A204.1 (cell line): ENCODE results near the gene TMEM150A.
"Not testable (repeated sequence)": the region's sequence is repeated elsewhere in the genome, so short reads cannot be mapped to it uniquely, and the experiment has no call there.

ENCODE experiments used
- FAIRE-seq: peaks from 2 replicates; lab custom pipeline; 2012; peaks lifted over from hg19 to GRCh38; lab: Jason Lieb, UNC

The TMEM150A gene, protein sequence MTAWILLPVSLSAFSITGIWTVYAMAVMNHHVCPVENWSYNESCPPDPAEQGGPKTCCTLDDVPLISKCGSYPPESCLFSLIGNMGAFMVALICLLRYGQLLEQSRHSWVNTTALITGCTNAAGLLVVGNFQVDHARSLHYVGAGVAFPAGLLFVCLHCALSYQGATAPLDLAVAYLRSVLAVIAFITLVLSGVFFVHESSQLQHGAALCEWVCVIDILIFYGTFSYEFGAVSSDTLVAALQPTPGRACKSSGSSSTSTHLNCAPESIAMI

GRCh38 chr2:85602476-85603234 is at the start of gene TMEM150A:
TMEM150A (minus strand) TSS chr2:85602698; CDS start chr2:85601948, 750 bp downstream.
- no peak for FAIRE-seq

- FAIRE-seq: no peak
These were observed 49.6 kb upstream of the TMEM150A start for GRCh38 chr2:85652056-85652455.

DNA sequence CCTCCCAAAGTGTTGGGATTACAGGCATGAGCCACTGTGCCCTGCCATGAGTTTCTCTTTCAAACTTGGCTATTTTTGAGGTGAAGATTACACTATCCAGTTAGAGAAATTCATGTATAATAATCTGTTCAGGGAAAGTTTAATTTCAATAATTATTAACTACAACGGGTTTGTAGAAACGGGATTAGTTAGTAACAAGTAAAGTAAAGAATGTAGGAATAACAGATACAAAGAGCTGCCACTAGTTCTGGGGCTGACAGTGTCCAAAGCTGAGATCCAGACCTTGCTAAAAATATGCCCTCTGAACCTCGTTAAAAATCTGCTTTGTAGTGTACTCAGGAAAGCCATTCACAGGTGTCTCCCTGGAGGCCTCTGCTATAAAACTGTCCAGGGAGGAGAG is 48.6 kb upstream of the TMEM150A start:
- FAIRE-seq: no peak

DNA sequence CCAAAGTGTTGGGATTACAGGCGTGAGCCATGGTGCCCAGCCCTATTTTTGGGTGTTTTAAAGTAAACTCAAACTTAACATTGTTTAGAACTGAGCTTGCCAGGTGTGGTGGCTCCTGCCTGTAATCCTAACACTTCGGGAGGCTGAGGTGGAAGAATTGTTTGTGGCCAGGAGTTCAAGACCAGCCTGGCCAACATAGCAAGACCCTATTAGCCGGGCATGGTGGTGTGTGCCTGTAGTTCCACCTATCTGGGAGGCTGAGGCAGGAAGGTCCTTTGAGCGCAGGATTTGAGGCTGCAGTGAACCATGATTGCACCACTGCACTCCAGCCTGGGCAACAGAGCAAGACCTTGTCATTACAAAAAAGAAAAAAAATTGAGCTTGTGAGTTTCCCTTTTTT is 48.0 kb upstream of the TMEM150A start:
- FAIRE-seq: no peak

DNA sequence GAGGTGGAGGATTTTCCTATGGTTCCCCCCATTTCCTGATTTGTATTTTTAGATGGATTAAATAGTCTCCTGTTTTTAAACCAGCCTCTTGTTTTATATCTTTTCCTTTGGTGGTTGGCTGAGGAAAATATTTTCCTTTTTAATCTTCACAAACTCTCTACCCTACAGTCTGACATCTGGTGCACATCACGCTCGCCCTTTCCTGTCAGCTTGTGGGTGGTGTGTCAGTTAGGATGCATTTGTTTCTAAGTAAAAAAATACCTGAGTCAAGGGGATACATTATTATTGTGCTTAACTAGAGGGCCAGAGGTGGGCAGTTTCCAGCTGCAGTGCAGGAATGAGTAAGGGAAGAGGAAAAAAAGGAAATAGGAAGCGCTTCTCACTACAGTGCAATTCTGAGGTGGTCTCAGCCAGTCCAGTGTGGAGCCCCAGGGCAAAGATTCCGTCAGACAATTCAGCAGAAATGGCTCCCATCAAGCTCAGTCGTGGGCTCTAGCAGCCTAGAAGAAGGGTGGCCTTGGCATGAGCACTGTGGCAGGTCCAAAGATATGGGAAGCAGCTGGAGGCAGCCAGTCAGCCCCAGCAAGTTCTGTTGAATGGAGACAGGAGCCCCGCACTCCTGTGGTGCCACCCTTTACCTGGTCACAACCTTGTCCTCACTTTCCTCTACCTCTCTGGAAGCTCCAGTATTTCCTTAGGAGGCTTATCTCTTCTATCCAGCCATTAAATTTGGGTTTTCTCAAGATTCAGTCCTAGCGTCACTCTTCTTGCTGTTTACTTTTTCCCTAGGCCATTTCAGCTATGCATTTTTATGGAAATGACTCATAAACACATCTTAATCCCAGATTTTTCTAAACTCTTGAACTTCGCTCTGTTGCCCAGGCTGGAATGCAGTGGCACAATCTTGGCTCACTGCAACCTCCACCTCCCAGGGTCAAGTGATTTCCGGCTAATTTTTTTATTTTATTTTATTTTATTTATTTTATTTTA is 47.0 kb upstream of the TMEM150A start:
- no peak for FAIRE-seq

- no peak for FAIRE-seq
These were observed 46.1 kb upstream of the TMEM150A start for GRCh38 chr2:85648619-85649018.

DNA sequence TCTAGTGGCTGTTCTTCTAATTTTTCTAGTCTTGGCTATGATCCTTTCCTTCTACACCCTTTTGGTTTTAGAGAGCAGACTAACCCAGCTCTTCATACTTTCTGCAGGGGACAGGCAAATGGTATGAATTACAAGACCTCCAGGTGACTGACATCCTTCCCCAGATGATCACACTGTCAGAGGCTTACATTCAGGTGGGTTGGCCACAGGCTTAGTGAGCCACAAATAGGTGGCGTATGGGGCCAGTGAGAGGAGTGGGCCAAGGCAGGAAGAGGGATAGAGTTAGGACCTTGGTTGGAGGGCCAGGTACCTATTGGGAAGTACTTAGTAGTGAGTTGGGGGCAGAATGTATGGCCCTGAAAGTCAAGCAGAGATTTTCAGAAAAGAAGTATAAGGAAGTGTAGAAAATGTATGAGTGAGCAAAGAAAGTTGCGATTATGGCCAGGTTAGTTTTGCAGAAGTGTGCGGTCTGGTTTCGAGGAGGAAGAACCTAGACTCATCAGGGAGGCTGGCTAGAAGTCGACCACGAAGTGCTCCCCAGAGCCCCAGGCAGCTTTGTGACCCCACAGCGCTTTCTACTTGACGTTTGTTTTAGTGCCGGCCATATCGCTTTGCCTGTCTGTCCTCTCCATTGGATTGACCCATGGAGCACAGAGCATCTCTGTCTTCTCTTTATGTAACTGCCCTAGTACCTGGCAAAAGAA is 45.5 kb upstream of the TMEM150A start:
- FAIRE-seq: no peak

DNA sequence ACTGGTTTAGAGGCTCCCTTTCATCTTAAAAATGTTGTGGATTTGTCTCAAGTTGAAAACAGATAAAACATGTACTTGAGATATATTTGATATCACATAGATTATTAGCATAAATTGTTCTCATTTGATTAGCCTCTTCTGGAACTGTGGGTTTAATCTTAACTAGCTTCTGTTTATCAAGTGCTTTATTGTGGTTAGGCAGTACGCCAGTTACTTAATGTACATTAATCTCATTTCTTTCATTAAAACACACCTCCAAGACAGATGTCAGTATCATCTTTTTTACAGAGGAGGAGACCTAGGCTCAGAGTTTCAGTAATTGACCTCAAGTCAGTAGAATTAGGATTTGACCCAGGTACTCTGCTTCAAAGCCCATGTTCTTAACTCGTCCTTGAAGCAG is 43.7 kb upstream of the TMEM150A start:
- no peak for FAIRE-seq

- no peak for FAIRE-seq
These were observed 42.4 kb upstream of the TMEM150A start for GRCh38 chr2:85644909-85645308.

DNA sequence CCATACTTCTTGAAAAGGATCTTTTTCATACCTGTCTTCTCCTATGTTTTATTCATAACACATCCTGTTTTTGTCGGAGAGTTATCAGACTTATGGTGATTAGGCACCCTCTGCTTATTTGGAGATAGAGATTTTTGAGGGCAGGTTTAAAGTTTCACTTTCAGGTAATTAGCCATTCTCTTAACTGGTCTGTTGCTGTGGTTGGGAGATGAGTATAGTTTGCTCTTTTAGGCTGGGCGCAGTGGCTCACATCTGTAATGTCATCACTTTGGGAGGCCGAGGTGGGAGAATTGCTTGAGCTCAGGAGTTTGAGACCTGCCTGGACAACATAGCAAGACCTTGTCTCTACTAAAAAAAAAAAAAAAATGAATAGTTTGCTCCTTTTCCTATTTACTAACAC is 40.2 kb upstream of the TMEM150A start:
- FAIRE-seq: no peak

DNA sequence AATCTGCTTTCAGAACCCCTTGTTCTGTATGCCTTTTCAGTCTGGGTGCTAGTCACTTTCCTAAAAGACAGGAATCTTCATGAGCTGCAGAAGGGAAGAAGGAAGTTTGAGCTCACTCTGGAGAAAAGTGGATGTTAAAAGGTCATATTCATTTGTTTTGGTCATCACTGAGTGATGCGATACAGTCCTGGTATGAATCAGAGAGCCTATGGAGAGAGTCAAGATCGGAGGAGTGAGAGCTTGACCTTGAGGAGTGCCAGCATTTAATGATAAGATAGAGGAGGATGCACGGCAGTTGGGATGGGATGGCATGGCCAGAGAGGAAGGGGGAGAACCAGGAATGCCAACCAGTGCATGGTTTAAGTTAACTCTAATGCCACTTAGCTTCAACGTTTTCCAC is 33.1 kb upstream of the TMEM150A start:
- FAIRE-seq: no peak

- FAIRE-seq: no peak
These were observed 32.5 kb upstream of the TMEM150A start for GRCh38 chr2:85635011-85635410.

DNA sequence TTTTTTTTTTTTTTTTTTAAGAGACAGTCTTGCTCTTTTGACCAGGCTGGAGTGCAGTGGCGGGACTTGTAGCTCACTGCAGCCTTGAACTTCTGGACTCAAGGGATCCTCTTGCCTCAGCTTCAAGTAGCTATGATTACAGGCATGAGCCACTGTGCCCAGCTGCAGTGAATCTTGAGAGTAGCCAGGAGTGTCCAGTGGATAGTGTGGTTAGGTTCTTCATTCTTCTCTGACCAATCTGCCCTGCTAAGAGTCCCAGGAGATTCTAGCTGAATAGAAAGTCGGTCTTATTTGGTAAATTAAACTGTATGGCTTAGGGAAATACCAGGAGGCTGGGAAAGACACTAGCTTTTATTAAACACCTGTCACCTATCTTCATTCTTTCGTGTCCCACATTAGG is 28.8 kb upstream of the TMEM150A start:
- no peak for FAIRE-seq

DNA sequence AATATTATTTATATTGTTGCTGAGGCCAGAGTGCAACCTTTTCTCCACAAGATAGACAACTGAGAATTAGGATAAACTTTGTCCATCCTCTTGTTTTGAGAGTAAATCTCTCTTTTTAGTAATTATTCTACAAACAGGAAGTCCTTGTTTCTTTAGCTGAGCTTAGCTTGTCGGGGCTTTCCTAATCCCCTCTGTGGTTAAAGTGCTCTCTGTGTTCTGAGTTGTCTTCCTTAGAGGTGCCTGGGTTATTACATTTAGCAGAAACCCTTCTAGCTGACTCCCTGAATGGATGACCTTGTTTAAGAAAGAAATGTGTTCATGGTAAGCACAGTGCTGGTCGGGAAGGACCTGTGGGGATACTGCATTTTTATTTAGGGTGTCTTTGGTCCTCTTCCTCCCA is 26.2 kb upstream of the TMEM150A start:
- FAIRE-seq: no peak

- no peak for FAIRE-seq
These were observed 21.5 kb upstream of the TMEM150A start for GRCh38 chr2:85623991-85624390.

- FAIRE-seq: no peak
These were observed 18.8 kb upstream of the TMEM150A start for GRCh38 chr2:85621338-85621737.

- FAIRE-seq: no peak
These were observed 17.1 kb upstream of the TMEM150A start for GRCh38 chr2:85619617-85620016.

DNA sequence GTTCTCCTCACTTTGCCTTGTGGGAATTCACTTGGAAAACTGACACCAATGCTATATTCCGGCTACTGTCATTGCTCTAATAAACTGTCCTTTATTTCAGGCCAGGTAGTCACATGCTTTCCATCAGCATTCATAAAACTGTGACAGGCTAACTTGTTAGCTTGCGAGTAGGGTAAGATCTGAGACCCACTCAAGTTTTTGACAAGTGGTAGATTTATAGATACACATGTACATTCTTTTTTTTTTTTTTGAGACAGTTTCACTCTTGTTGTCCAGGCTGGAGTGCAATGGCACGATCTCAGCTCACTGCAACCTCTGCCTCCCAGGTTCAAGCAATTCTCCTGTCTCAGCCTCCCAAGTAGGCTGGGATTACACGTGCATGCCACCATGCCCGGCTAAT is 15.2 kb upstream of the TMEM150A start:
- FAIRE-seq: not testable (repeated sequence)

GRCh38 chr2:85615413-85615728 is 12.9 kb upstream of the TMEM150A start:
- no peak for FAIRE-seq

- not testable (repeated sequence) for FAIRE-seq
These were observed 12.3 kb upstream of the TMEM150A start for GRCh38 chr2:85614757-85615156.

DNA sequence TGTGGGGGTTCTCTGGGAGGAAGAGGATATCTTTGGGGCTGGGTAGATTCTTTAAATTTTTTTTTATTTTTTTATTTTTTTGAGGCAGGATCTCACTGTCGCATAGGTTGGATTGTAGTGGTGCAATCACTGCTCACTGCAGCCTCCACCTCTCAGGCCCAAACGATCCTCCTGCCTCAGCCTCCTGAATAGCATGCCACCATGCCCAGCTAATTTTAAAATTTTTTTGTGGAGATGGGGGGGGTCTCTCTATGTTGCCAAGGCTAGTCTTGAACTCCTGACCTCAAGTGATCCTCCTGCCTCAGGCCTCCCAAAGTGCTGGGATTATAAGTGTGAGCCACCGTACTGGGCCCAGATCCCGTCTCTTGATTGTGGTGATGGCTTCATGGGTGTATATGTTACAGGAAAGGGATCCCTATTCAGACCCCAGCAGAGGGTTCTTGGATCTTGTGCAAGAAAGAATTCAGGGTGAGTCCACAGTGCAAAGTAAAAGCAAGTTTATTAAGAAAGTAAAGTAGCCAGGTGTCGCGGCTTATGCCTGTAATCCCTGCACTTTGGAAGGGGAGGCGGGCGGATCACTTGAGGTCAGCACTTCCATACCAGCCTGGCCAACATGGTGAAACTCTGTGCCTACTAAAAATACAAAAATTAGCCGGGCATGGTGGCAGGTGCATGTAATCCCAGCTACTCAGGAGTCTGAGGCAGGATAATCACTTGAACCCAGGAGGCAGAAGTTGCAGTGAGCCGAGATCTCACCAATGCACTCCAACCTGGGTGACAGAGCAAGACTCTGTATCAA is 11.4 kb upstream of the TMEM150A start:
- FAIRE-seq: no peak
